Neural progenitor cell (in vitro differentiated cells): ENCODE measurements around the gene TEKTIP1.

Source experiments
- CTCF ChIP-seq: fragments of 200-600 bp; sonication (generic); IDR thresholded peaks from 2 replicates; pipeline ENCODE4 v1.5.1; 2017; ENCODE audit warnings: antibody characterized with exemption, mild to moderate bottlenecking
- EZH2 ChIP-seq: fragments of 200-600 bp; sonication (generic); IDR thresholded peaks from 2 replicates; pipeline ENCODE4 v1.6.1; 2017; ENCODE audit warnings: antibody characterized with exemption, mild to moderate bottlenecking, moderate library complexity
- EZH2phosphoT487 ChIP-seq: fragments of 200-600 bp; sonication (generic); IDR thresholded peaks from 2 replicates; pipeline ENCODE4 v1.6.1; 2017; ENCODE audit warnings: antibody characterized with exemption

- TF ChIP-seq CTCF (no peak), EZH2 (no peak), EZH2phosphoT487 (no peak)
These were observed 28.2 kb upstream of the TEKTIP1 start for GRCh38 chr19:3510727-3511126.
